K562 (cell line): ENCODE measurements around the gene WNT3. TPM values are rescaled to one million over a fixed set of nuclear protein-coding genes. Genes with fewer than 3 reads are reported as not detected.

ENCODE experiments used
- FIP1L1 ChIP-seq: fragments of 200-400 bp; formaldehyde crosslinking; IDR thresholded peaks from 2 replicates; pipeline ENCODE4 v1.6.1; 2018; ENCODE audit warnings: mild to moderate bottlenecking, low read depth, low read length; ENCODE audit not compliant: poor library complexity, severe bottlenecking
- IFI16 ChIP-seq: fragments of 250-450 bp; sonication (Bioruptor Pico); IDR thresholded peaks from 2 replicates; pipeline ENCODE4 v2.1.2; 2022; ENCODE audit warnings: mild to moderate bottlenecking, inconsistent platforms
- NBN ChIP-seq: fragments of 450-650 bp; IDR thresholded peaks from 2 replicates; pipeline ENCODE4 v1.6.1; 2016; ENCODE audit warnings: low read depth, mild to moderate bottlenecking
- NCOA2 ChIP-seq, 2 experiments: fragments of 450-650 bp; IDR thresholded peaks; 2 replicates each; pipeline ENCODE4 v1.6.1; 2018; ENCODE audit warnings: mild to moderate bottlenecking in 2 of 2, moderate library complexity in 1 of 2; ENCODE audit not compliant: partially characterized antibody in 2 of 2
- NFE2 ChIP-seq: IDR thresholded peaks from 2 replicates; pipeline ENCODE4 v1.6.1; 2014; ENCODE audit warnings: antibody characterized with exemption, low read depth
- SIN3B ChIP-seq: fragments of 450-650 bp; IDR thresholded peaks from 2 replicates; pipeline ENCODE4 v1.6.1; 2017; ENCODE audit warnings: low read depth, mild to moderate bottlenecking, moderate library complexity
- SMAD2 ChIP-seq: fragments of 150-350 bp; IDR thresholded peaks from 2 replicates; pipeline ENCODE4 v1.6.1; 2014; ENCODE audit warnings: low read depth, mild to moderate bottlenecking, low read length
- WHSC1 ChIP-seq: IDR thresholded peaks from one replicate; pipeline ENCODE4 v1.6.1; 2012; ENCODE audit warnings: low read length, control low read depth, inconsistent platforms
- ZBED1 ChIP-seq: IDR thresholded peaks from 2 replicates; pipeline ENCODE4 v1.6.1; 2014
- ZNF408 ChIP-seq: fragments of 250-450 bp; sonication (Bioruptor Pico); IDR thresholded peaks from 2 replicates; pipeline ENCODE4 v1.4.0; 2020; ENCODE audit warnings: low read depth, mild to moderate bottlenecking, moderate library complexity
- polyA plus RNA-seq, 8 experiments: library from polyadenylated mRNA; depleted of rRNA in 4 of 8; stranded (reverse) in 5 of 8; unstranded in 3 of 8; fragments of >200 nt; fragmentation: Nextera tagmentation in 2 of 8; fragmentation: Illumina TruSeq in 1 of 8; extraction: Ambion mirVana in 2 of 8; extraction: Trizol in 1 of 8; gene quantifications; 2 replicates each; pipeline versions ENCODE4 v1.2.1 to v1.2.3, GENCODE V29; 2011 to 2014; ENCODE audit warnings: inconsistent platforms in 1 of 8, missing spikeins in 1 of 8
- total RNA-seq, 7 experiments: library from RNA; depleted of rRNA in 6 of 7; stranded (reverse); fragments of >200 nt in 6 of 7; fragmentation: Illumina TruSeq in 2 of 7; extraction: Trizol in 2 of 7; gene quantifications; 2 replicates each; pipeline versions ENCODE4 v1.2.1 to v1.2.3, GENCODE V29; 2011 to 2021; ENCODE audit warnings: low replicate concordance in 1 of 7
- TF ChIP-seq, protein P1 (sequence below): fragments of 450-650 bp; IDR thresholded peaks from 2 replicates; pipeline ENCODE4 v1.6.1; 2017; ENCODE audit warnings: antibody characterized with exemption, mild to moderate bottlenecking
- TF ChIP-seq, protein P2 (sequence below): fragments of 250-450 bp; sonication (Bioruptor Pico); IDR thresholded peaks from 2 replicates; pipeline ENCODE4 v1.8.0; 2021; ENCODE audit warnings: borderline replicate concordance, mild to moderate bottlenecking, moderate library complexity; ENCODE audit not compliant: poor library complexity, severe bottlenecking
- TF ChIP-seq, protein P3 (sequence below): IDR thresholded peaks from 2 replicates; pipeline ENCODE4 v1.6.1; 2014; ENCODE audit warnings: antibody characterized with exemption
- TF ChIP-seq, protein P4 (sequence below): fragments of 450-650 bp; formaldehyde crosslinking; conservative IDR thresholded peaks from 2 replicates; pipeline ENCODE4 v1.4.0; 2022; ENCODE audit warnings: mild to moderate bottlenecking, missing genetic modification characterization
- TF ChIP-seq, protein P5 (sequence below), 2 experiments: fragments of 150-350 bp in 1 of 2; IDR thresholded peaks; 2 replicates each; pipeline ENCODE4 v1.6.1; 2012 to 2016; ENCODE audit warnings: low read depth in 2 of 2, low read length in 2 of 2, mild to moderate bottlenecking in 1 of 2, moderate library complexity in 1 of 2

The WNT3 gene
- total and polyA plus RNA-seq, 9 of the 15 experiments (the other 6 are each of a cell fraction or from before 2014, with no cell fraction given): 1.5 to 6.1 (median 3.3) TPM

DNA sequence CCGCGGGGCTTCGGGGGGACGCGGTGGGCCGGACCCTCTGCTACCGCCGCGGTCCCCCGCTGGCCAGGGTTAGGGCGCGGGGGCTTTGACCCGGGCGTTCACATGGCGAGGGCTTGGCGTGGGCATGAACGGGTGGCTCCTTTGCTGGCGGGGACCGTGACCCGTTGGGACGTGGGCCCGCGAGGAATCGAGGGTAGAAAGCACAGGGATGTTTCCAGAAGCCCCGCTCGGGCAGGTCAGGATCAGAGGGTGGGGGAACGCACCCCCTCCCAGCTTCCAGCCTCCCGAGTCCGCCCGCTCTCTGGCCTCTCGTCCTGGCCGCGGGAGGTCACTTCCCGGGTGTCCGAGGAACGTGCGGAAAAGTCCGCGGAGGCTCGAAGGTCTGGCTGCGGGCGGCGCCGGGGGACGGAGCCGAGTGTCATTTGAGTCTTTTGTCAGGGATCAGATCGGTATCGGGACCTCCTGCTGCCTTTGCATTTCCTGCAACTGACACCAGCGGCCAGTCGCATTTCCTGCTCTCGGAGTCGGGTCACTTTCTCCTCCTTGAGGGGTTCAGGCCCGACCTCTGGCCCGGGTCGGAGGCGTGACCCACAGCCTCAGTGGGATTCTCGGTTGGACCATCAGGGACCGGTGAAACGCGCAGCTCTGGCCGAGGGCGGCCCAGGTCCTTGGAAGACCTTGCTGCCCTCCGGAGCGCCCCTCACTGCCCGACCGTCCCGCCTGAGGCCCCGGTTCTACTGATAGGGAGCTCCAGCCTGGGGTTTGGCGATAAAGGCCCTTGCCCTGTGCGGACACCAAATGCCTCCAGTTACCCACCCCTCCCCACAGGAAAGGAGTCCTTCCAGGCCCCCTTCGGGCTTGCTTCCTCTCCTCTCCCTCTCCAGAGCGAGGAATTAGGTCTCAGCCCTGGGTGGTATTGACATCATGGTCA, 702 bp upstream of the WNT3 start (continued):
- TF ChIP-seq, protein P1, sequence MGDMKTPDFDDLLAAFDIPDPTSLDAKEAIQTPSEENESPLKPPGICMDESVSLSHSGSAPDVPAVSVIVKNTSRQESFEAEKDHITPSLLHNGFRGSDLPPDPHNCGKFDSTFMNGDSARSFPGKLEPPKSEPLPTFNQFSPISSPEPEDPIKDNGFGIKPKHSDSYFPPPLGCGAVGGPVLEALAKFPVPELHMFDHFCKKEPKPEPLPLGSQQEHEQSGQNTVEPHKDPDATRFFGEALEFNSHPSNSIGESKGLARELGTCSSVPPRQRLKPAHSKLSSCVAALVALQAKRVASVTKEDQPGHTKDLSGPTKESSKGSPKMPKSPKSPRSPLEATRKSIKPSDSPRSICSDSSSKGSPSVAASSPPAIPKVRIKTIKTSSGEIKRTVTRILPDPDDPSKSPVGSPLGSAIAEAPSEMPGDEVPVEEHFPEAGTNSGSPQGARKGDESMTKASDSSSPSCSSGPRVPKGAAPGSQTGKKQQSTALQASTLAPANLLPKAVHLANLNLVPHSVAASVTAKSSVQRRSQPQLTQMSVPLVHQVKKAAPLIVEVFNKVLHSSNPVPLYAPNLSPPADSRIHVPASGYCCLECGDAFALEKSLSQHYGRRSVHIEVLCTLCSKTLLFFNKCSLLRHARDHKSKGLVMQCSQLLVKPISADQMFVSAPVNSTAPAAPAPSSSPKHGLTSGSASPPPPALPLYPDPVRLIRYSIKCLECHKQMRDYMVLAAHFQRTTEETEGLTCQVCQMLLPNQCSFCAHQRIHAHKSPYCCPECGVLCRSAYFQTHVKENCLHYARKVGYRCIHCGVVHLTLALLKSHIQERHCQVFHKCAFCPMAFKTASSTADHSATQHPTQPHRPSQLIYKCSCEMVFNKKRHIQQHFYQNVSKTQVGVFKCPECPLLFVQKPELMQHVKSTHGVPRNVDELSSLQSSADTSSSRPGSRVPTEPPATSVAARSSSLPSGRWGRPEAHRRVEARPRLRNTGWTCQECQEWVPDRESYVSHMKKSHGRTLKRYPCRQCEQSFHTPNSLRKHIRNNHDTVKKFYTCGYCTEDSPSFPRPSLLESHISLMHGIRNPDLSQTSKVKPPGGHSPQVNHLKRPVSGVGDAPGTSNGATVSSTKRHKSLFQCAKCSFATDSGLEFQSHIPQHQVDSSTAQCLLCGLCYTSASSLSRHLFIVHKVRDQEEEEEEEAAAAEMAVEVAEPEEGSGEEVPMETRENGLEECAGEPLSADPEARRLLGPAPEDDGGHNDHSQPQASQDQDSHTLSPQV: peak; percentile 66; the same call in 1 of the 2 replicates
- TF ChIP-seq, protein P2, sequence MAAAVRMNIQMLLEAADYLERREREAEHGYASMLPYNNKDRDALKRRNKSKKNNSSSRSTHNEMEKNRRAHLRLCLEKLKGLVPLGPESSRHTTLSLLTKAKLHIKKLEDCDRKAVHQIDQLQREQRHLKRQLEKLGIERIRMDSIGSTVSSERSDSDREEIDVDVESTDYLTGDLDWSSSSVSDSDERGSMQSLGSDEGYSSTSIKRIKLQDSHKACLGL: no peak
- TF ChIP-seq ZBED1: 0 out of 2 replicates have a peak, but pooled peaks have one; percentile 33
- no peak for TF ChIP-seq NFE2
- TF ChIP-seq FIP1L1: peak; percentile 15
- TF ChIP-seq ZNF408: no peak
- TF ChIP-seq WHSC1: no peak
- no peak for TF ChIP-seq SIN3B
- TF ChIP-seq, protein P3, sequence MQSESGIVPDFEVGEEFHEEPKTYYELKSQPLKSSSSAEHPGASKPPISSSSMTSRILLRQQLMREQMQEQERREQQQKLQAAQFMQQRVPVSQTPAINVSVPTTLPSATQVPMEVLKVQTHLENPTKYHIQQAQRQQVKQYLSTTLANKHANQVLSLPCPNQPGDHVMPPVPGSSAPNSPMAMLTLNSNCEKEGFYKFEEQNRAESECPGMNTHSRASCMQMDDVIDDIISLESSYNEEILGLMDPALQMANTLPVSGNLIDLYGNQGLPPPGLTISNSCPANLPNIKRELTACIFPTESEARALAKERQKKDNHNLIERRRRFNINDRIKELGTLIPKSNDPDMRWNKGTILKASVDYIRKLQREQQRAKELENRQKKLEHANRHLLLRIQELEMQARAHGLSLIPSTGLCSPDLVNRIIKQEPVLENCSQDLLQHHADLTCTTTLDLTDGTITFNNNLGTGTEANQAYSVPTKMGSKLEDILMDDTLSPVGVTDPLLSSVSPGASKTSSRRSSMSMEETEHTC: no peak
- no peak for TF ChIP-seq IFI16 (CRISPR knock-in tag)
- TF ChIP-seq, protein P4, sequence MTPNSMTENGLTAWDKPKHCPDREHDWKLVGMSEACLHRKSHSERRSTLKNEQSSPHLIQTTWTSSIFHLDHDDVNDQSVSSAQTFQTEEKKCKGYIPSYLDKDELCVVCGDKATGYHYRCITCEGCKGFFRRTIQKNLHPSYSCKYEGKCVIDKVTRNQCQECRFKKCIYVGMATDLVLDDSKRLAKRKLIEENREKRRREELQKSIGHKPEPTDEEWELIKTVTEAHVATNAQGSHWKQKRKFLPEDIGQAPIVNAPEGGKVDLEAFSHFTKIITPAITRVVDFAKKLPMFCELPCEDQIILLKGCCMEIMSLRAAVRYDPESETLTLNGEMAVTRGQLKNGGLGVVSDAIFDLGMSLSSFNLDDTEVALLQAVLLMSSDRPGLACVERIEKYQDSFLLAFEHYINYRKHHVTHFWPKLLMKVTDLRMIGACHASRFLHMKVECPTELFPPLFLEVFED: no peak
- TF ChIP-seq, protein P5, sequence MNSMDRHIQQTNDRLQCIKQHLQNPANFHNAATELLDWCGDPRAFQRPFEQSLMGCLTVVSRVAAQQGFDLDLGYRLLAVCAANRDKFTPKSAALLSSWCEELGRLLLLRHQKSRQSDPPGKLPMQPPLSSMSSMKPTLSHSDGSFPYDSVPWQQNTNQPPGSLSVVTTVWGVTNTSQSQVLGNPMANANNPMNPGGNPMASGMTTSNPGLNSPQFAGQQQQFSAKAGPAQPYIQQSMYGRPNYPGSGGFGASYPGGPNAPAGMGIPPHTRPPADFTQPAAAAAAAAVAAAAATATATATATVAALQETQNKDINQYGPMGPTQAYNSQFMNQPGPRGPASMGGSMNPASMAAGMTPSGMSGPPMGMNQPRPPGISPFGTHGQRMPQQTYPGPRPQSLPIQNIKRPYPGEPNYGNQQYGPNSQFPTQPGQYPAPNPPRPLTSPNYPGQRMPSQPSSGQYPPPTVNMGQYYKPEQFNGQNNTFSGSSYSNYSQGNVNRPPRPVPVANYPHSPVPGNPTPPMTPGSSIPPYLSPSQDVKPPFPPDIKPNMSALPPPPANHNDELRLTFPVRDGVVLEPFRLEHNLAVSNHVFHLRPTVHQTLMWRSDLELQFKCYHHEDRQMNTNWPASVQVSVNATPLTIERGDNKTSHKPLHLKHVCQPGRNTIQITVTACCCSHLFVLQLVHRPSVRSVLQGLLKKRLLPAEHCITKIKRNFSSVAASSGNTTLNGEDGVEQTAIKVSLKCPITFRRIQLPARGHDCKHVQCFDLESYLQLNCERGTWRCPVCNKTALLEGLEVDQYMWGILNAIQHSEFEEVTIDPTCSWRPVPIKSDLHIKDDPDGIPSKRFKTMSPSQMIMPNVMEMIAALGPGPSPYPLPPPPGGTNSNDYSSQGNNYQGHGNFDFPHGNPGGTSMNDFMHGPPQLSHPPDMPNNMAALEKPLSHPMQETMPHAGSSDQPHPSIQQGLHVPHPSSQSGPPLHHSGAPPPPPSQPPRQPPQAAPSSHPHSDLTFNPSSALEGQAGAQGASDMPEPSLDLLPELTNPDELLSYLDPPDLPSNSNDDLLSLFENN (IDR thresholded peaks at IDR 0.05; ENCODE audit: low read depth in 2 of 2, low read length in 2 of 2): peak in 1 of 2 experiments; percentile 51; a peak in 2 of 4 replicates
- TF ChIP-seq NBN: peak; percentile 49; the same call in 1 of the 2 replicates
- TF ChIP-seq NCOA2 (IDR thresholded peaks at IDR 0.05; ENCODE audit: partially characterized antibody in 2 of 2): no peak
- TF ChIP-seq SMAD2: no peak
